Bladder microvascular endothelial cell (primary cell): ENCODE data around the gene PATE1. TPM values are rescaled to one million over a fixed set of nuclear protein-coding genes. Genes with fewer than 3 reads are reported as not detected.

Experiments used
- total RNA-seq: library from RNA; depleted of rRNA; stranded (reverse); fragments of >200 nt; gene quantifications from 2 replicates; pipeline ENCODE4 v1.2.3, GENCODE V29; 2014

Gene PATE1
- total RNA-seq = not detected in 2 replicates

GRCh38 chr11:125745979-125746378, at the start of gene PATE1:
TSS of gene PATE1 (plus strand) at chr11:125746279. CDS start at chr11:125746305, 26 bp downstream.

DNA sequence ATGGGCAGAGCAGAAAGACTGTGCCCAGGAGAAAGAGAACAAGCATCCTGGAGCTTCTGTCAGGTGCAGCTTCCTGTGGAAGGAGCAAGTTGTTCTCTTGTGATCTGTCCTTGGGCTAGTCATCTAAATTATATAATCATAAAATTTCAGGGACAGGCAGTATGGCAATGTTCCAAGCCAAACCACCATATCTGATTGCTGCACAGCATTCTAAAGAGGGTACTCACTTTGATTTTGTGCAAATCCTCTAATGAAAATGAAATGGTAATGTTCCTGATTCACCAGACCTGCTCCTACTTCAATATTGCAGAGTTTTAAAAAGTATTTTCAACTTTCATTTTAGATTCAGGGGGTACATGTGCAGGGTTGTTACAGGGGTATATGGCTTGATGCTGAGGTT, 32.6 kb downstream of the PATE1 start, which contains the start of gene PATE2:
Gene PATE2 (minus strand): TSS at position 101 of the 400 bp plus-strand sequence. CDS start 55 bp downstream, at position 46.

DNA sequence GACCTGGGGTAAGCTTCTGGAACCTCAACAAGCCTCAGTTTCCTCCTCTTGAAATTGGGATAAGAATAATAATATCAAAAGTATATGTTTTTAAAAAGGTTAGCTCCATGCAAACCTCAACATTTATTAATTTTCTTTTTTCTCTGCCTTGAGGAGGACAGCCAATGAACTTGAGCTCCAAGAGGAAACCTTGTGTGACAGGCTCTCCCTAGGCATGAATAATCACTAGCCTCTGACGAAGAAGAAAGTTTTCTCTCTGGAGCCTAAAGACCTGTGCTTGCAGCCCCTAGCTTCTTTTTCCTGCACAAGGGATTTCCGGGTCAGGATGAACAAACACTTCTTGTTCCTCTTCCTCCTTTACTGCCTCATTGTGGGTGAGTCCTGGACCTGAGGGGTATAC, 41.7 kb downstream of the PATE1 start, which contains the start of gene PATE3:
Gene PATE3 (plus strand): TSS at position 301 of the 400 bp plus-strand sequence. CDS start 25 bp downstream, at position 326.

Other genes with a start within 250 kb of the PATE1 start
- 101 and 111 TPM in 2 replicates for gene EI24, start 176.8 kb upstream of the PATE1 start, total RNA-seq
- gene STT3A, start 153.4 kb upstream of the PATE1 start, total RNA-seq = 117 and 253 TPM in 2 replicates
- gene CHEK1, start 121.1 kb upstream of the PATE1 start, total RNA-seq = 28.2 and 31.2 TPM in 2 replicates
- not detected in 2 replicates for gene ACRV1, start 65.4 kb upstream of the PATE1 start, total RNA-seq
- 0.16 TPM in 1 of 2 replicates, not detected in the other for gene PATE2, start 32.5 kb downstream of the PATE1 start, total RNA-seq
- gene PATE3, start 41.8 kb downstream of the PATE1 start, total RNA-seq = not detected in 2 replicates
- under 0.01 TPM in 1 of 2 replicates, not detected in the other for gene PATE4, start 87.0 kb downstream of the PATE1 start, total RNA-seq
- 6.8 and 7.7 TPM in 2 replicates for gene HYLS1, start 141.4 kb downstream of the PATE1 start, total RNA-seq
- 8.3 and 11.3 TPM in 2 replicates for gene PUS3, start 156.9 kb downstream of the PATE1 start, total RNA-seq
- gene DDX25, start 158.2 kb downstream of the PATE1 start, total RNA-seq = under 0.01 and 0.13 TPM in 2 replicates
- not detected in 2 replicates for gene VSIG10L2, start 199.8 kb downstream of the PATE1 start, total RNA-seq